GM12878 (cell line): ENCODE measurements around the gene BSND. TPM values are rescaled to one million over a fixed set of nuclear protein-coding genes. Genes with fewer than 3 reads are reported as not detected.

Experiments used
- ATAC-seq: fragments of 200-7000 bp; cut with Tn5 transposase; 3 replicates; pipeline ENCODE4 v1.9.1; 2020; ENCODE audit warnings: mild to moderate bottlenecking, moderate library complexity
- BruUV-seq: library from RNA; stranded (reverse); fragments of 400-500 nt; replicated peaks from 2 replicates; lab custom pipeline; 2021; lab: Mats Ljungman, UMichigan
- CTCF ChIA-PET: fragments of 300-600 bp; sonication (Branson Sonifier 250); formaldehyde crosslinking; extraction: SDS; loops from one replicate; lab custom pipeline; 2021; ENCODE audit warnings: inconsistent platforms; lab: Yijun Ruan, JAX
- POLR2A ChIA-PET: fragments of 350-600 bp; formaldehyde crosslinking; extraction: SDS; loops from one replicate; lab custom pipeline; 2021; ENCODE audit warnings: inconsistent platforms; lab: Charles Lee
- RAD21 ChIA-PET: fragments of 300-600 bp; sonication (Branson Sonifier 250); formaldehyde crosslinking; loops from one replicate; lab custom pipeline; 2023; ENCODE audit warnings: antibody characterized with exemption; ENCODE audit not compliant: unreplicated experiment; lab: Charles Lee
- SMC1A ChIA-PET: fragments of 300-600 bp; sonication (Branson Sonifier 250); formaldehyde crosslinking; loops from one replicate; lab custom pipeline; 2023; ENCODE audit not compliant: unreplicated experiment, uncharacterized antibody; lab: Charles Lee
- DNase-seq: peaks from one replicate; pipeline ENCODE4 v3.0.0-alpha.2; 2011; ENCODE audit warnings: low read depth, low spot score
- FAIRE-seq: peaks from 3 replicates; lab custom pipeline; 2011; peaks lifted over from hg19 to GRCh38; lab: Jason Lieb, UNC
- H2AFZ ChIP-seq: 2 replicates; pipeline ENCODE4 v1.6.0; 2011; ENCODE audit warnings: low read depth, low read length, control low read depth; ENCODE audit not compliant: control insufficient read depth
- H3K27ac ChIP-seq: 2 replicates; pipeline ENCODE4 v1.5.1; 2011; ENCODE audit warnings: control low read depth; ENCODE audit not compliant: control insufficient read depth, insufficient read depth
- H3K27me3 ChIP-seq, 2 experiments: replicated peaks in 1 of 2; 2 replicates each; pipeline versions ENCODE4 v1.6.0 to v1.6.1; 2011; ENCODE audit warnings: low read length in 1 of 2; ENCODE audit not compliant: control insufficient read depth in 2 of 2, insufficient read depth in 2 of 2
- H3K36me3 ChIP-seq, 2 experiments: 2 replicates each; pipeline ENCODE4 v1.5.1; 2011; ENCODE audit warnings: low read length in 1 of 2; ENCODE audit not compliant: control insufficient read depth in 2 of 2, insufficient read depth in 2 of 2
- H3K4me1 ChIP-seq: 2 replicates; pipeline ENCODE4 v1.6.1; 2011; ENCODE audit warnings: mild to moderate bottlenecking, low read length, moderate library complexity, mixed read lengths; ENCODE audit not compliant: control insufficient read depth, insufficient read depth
- H3K4me2 ChIP-seq: 2 replicates; pipeline ENCODE4 v1.6.0; 2011; ENCODE audit warnings: control low read depth; ENCODE audit not compliant: control insufficient read depth, insufficient read depth
- H3K4me3 ChIP-seq: fragments of 200-600 bp; sonication (generic); 2 replicates; pipeline ENCODE4 v1.5.1; 2016
- H3K79me2 ChIP-seq: 2 replicates; pipeline ENCODE4 v1.6.0; 2011; ENCODE audit warnings: low read length; ENCODE audit not compliant: control insufficient read depth, insufficient read depth
- H3K9ac ChIP-seq: 2 replicates; pipeline ENCODE4 v1.8.0; 2011; ENCODE audit warnings: low read length, control low read depth, mixed read lengths; ENCODE audit not compliant: control insufficient read depth, insufficient read depth
- H3K9me3 ChIP-seq: replicated peaks from 3 replicates; pipeline ENCODE4 v1.5.1; 2011; ENCODE audit warnings: mild to moderate bottlenecking, low read length; ENCODE audit not compliant: control insufficient read depth, insufficient read depth
- H4K20me1 ChIP-seq: 2 replicates; pipeline ENCODE4 v1.6.0; 2011; ENCODE audit not compliant: control insufficient read depth, insufficient read depth
- GATAD2B ChIP-seq: fragments of 450-650 bp; conservative IDR thresholded peaks from 2 replicates; pipeline ENCODE4 v1.6.1; 2017; ENCODE audit warnings: low read depth, mild to moderate bottlenecking, moderate library complexity
- HDGF ChIP-seq: fragments of 450-650 bp; IDR thresholded peaks from 2 replicates; pipeline ENCODE4 v1.6.1; 2016; ENCODE audit warnings: antibody characterized with exemption
- MTA2 ChIP-seq: fragments of 450-650 bp; IDR thresholded peaks from 2 replicates; pipeline ENCODE4 v1.6.1; 2016; ENCODE audit warnings: low read depth, mild to moderate bottlenecking, moderate library complexity
- NFYB ChIP-seq: IDR thresholded peaks from 2 replicates; pipeline ENCODE4 v1.6.1; 2011; ENCODE audit warnings: low read depth, mild to moderate bottlenecking, low read length, improper control_type of control experiment, moderate library complexity; ENCODE audit not compliant: insufficient read depth
- SIN3A ChIP-seq: IDR thresholded peaks from 2 replicates; pipeline ENCODE4 v1.6.1; 2012; ENCODE audit warnings: low read depth, low read length, improper control_type of control experiment
- SMC3 ChIP-seq: IDR thresholded peaks from 2 replicates; pipeline ENCODE4 v1.6.1; 2011; ENCODE audit warnings: low read length, improper control_type of control experiment, borderline replicate concordance
- STAT3 ChIP-seq: IDR thresholded peaks from 2 replicates; pipeline ENCODE4 v1.6.1; 2011; ENCODE audit warnings: low read depth, low read length, improper control_type of control experiment
- SUZ12 ChIP-seq: fragments of 200-600 bp; sonication (generic); IDR thresholded peaks from one replicate; pipeline ENCODE4 v1.6.1; 2018; ENCODE audit warnings: antibody characterized with exemption, mild to moderate bottlenecking; ENCODE audit not compliant: unreplicated experiment
- WGBS: methylation state at CpG from one replicate; pipeline ENCODE4 v1.1.6; 2016; ENCODE audit warnings: low lambda C conversion rate; ENCODE audit not compliant: insufficient replicate concordance, insufficient coverage; ENCODE audit errors: missing lambda C conversion rate; 5-methylcytosine and 5-hydroxymethylcytosine counted together
- in situ Hi-C: fragments of 300-500 bp; cut with MboI; formaldehyde crosslinking; loops from 9 replicates; pipeline ENCODE4 v1.14.3; 2018; ENCODE audit warnings: mixed read lengths
- intact Hi-C: fragments of 100-400 bp; cut with micrococcal nuclease; formaldehyde crosslinking; loops from one replicate; pipeline ENCODE4 v1.14.2; 2022; ENCODE audit not compliant: unreplicated experiment
- polyA plus RNA-seq, 11 experiments: library from polyadenylated mRNA; depleted of rRNA in 4 of 11; unstranded in 6 of 11; stranded (reverse) in 5 of 11; fragments of >200 nt; fragmentation: Nextera tagmentation in 4 of 11; fragmentation: Illumina TruSeq in 1 of 11; extraction: Ambion mirVana in 4 of 11; extraction: Trizol in 1 of 11; gene quantifications; 1 replicate in 1 of 11; 2 replicates in 10 of 11; pipeline versions ENCODE4 v1.2.1 to v1.2.3, GENCODE V29; 2011 to 2016; ENCODE audit warnings: inconsistent platforms in 2 of 11, missing spikeins in 2 of 11, low read depth in 1 of 11
- total RNA-seq, 4 experiments: library from RNA; depleted of rRNA in 3 of 4; stranded (reverse); fragments of >200 nt in 3 of 4; fragmentation: Illumina TruSeq in 1 of 4; extraction: Trizol in 1 of 4; gene quantifications; 2 replicates each; pipeline versions ENCODE4 v1.2.1 to v1.2.3, GENCODE V29; 2013 to 2021

BSND gene
- total and polyA plus RNA-seq, 10 of the 15 experiments (the other 5 are each of a cell fraction or from before 2014, with no cell fraction given) = not detected

DNA sequence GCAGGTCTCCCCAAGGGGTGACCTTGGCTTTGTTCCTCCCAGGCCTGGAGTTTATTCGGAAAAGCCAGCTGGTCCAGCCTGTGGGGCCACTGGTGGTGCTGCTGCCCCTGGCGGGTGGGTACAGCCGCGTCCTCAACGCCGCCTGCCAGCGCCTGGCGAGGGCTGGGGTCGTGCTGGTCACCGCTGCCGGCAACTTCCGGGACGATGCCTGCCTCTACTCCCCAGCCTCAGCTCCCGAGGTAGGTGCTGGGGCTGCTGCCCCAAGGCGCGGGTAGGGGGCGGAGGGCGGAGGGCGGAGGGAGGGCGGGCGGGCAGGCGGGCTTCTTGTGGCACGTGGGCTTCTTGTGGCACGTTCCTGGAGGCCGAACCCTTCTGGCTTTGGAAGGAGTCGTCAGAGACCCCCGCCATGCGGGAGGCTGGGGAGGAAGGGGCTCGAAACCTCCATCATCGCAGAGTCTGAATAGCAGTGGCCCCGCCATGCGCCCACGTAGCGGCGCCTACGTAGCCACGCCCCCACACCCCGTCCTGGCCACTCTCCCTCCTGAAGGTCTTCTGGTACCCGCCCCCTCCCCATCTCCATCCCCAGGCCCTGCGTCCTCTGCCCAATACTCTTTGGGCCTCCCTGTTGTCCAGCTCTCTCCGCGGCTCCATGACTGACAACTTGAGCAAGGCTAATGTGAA is 57.4 kb downstream of the BSND start (continued):
- TF ChIP-seq GATAD2B (no peak), STAT3 (no peak), HDGF (no peak), SMC3 (no peak), NFYB (no peak)

DNA sequence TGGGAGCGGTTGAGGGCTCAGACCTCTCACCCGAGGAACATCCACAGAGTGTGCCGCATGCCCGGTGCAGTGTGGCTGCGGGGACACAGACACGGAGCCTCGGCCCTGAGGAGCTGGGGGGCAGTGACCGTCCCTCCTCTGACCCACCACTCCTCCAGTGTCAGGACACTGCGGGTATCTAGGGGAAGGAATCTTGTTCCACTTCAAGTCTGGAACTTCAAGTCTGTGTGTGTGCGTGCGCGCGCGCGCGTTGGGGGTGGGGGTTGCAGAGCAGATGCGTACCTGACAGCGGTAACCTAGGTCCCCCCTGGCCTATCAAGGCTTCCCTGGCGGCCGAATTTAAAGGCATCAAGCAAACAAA is 57.9 kb downstream of the BSND start:
- WGBS = 74% methylated on average over 17 of the region's 20 CpGs
- FAIRE-seq = no peak

More for the DNA sequence above, 57.9 kb downstream of the BSND start:
- ChIA-PET SMC1A (no interaction called here), CTCF (no interaction called here), POLR2A (no interaction called here), RAD21 (no interaction called here)
- Histone ChIP-seq H2AFZ (no peak overlapping the region), H3K27me3 (no peaks in the 10 kb centered on the region; a peak in 1 of 4 replicates), H3K9me3 (no peaks in the 10 kb centered on the region), H3K4me3 (no peak overlapping the region), H3K9ac (no peak overlapping the region), H3K27ac (no peak overlapping the region), H4K20me1 (no peaks in the 10 kb centered on the region), H3K4me2 (no peak overlapping the region), H3K4me1 (no peaks in the 10 kb centered on the region), H3K79me2 (no peaks in the 10 kb centered on the region), H3K36me3 (no peaks in the 10 kb centered on the region)
- DNase-seq = no peak
- TF ChIP-seq SIN3A (no peak), SUZ12 (no peak), MTA2 (no peak)
- intact Hi-C loops = no loop called here
- BruUV-seq = no TSS peak
- in situ Hi-C loops = no loop called here
- no peak for ATAC-seq
